ENCODE measurements around the gene MSGN1.

MSGN1 gene

DNA sequence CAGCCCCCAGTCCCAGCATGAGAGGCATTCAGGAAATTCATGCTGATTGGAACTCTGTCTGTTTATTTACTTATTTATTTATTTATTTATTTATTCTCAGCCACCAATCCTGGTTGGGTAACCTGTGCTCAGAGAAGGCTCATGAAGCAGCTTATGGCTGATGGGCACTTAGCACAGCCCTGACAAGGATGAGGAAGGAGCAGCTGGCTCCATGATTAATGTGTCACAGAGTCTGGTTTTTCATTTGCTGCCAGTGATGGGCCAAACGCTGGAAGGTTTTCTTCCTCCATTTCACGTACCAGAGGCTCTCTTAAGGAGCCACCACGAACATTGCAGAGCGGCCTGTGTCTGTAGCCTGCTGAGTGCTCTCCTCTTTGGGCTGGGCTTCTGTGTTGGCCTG, 33.9 kb downstream of the MSGN1 start:
- no peak for DNase-seq

DNA sequence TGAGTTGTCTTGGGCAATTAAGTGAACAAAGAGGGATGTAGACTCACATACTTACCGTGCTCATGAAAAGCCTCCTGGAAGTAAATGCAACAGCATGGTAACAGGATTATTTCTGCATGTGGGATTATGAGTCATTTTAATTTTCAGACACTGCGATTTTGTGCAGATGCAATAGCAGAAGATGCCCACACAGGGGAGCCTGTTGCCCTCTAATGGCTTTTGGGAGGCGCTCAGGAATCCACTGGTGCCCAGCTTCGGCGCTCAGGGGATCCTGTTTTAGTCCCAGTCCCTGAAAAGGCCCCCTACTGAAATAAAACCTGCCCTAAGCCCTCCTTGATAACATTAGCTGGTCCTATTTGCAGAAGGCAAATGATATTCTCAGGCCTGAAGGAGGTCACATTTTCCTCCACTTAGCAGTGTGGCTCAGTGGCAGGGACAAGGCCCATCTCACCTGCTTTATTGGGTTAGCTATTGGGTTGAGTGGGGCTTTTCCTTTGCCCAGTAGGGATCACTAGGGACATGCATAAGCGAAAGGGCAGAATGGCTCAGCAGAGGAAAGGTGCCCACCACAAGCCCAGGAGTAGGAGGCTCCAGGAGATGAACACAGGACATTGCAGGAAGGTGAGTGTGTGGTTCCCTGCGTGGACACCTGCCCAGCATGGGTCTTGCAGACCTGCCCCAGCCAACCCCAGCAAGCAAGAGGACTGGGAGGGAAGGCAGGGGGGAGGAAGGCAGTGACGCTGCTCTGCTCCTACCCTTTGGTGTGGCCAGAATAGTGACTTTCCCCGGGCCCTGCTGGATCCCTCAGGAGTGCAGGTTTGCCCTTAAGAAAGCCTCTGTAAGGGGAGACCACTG, 35.7 kb downstream of the MSGN1 start:
- no peak for DNase-seq

DNA sequence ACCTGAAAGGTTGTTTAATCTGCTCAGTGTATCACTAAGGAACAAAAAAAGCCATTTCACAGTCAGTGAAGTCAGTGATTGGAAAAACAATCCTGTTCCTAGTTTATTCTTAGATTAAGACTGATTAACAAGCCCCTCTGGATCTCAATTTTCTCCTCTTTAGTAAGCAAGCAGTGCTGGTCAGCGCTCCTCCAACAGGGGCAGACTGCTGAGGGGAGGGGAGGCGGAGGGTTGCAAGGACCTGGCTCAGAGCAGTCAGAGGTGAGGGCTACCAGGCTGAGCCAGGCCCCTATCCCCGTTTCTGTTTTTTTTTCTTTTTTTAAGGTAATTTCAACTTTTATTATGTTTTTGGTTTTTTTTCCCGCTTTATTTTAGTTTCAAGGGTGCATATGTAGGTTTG, 37.5 kb downstream of the MSGN1 start:
- DNase-seq, result no peak

DNA sequence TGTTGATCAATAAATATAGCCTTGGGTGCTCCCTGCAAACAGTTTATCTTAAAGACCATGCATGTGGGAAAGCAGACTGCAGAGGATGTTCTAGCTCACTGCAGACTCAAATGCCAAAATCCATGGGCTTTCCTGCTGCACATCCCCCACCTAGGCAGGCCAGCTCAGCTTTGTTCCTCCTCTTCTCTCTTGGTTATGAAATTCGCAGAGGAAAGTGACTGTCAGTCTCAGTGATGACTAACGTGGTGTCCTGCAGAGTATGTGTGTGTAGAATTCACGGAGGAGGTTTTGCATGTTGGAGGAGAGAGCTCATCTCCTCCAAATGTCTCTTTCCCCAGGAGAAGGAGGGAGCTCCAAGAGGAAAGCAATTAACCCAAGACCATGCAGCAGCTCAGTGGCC, 40.8 kb downstream of the MSGN1 start:
- DNase-seq, result no peak

DNA sequence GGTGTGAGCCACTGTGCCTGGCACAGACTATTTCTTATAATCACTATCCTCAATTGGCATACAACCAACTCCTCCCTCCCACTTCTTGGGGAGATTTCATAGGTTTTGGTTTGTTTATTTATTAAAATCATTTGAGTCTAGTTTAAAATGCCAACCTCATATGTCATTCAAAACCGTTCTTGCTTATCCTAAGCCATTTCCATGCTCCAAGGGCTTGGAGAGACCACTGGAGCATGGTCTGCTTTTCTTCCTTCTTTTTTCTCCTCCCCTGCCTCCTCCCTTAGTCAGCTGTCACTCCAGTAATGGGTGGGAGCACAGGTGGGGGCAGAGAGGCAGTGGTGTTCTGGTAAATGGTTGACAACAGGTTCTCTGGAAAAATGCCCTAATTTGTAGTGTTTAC, 41.8 kb downstream of the MSGN1 start:
- no peak for DNase-seq

DNA sequence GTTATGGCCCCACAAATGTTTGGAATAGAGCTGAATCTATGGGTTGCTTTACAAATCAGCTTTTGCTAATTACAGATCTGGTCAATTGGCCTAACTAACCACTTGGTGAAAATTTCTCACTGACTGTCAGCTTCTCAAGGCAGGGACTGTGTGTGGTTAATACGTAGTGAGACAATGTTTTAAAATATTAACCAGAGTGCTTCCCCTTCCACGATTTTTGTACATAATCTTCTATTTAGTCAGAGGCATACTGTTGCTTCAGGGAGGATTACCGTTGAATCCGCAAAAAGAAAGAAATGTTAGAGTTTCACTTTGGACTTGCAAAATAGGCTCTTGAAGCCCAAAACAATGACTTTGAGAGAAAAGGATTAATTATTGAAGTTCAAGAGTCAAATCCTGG, 47.3 kb downstream of the MSGN1 start:
- DNase-seq, result no peak

DNA sequence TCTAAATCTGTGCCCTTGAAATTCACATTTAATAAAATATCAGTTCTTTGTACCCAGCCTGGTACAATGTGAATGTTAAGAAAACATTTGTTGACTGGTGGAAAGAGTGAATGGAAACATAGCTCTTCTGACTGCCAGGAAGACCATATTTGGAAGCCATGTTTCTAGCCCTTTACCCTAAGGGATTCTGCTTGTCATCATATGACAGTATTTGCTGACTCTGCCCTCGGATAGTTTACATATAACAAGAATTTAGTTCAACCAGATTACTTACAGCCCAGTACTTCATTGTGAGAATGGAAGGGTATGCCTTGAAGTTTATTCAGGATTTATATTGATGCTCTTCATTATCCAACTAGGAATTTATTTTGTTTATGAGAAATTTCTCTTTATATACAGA, 48.4 kb downstream of the MSGN1 start:
- no peak for DNase-seq

DNA sequence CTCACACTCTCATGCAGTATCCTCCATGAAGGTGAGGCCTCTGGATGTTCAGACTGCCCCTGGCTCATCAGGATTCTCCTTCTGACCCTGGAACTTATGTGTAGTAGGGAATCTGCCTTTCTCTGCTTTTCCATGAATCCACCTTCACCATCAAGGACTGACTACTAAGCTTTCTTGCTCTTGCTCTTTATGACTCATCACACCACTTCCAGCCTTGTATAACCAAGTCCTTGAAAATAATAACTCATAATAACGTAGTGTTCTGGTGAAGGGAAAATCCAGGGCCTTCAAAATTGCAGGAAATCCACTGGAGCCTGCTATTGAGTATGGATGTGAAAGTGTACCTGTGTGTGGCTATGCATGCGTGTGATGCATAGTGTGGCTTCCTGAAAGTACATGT, 50.9 kb downstream of the MSGN1 start:
- DNase-seq, result no peak

All from NCI-H1048 (cell line).